GM10266 (cell line): ENCODE measurements around the gene ZMIZ1.

Experiments
- DNase-seq: peaks from one replicate; pipeline ENCODE4 v3.0.0; 2012; ENCODE audit errors: extremely low spot score
- TF ChIP-seq, protein P1 (sequence below): IDR thresholded peaks from 2 replicates; pipeline ENCODE4 v1.5.1; 2012; ENCODE audit warnings: mild to moderate bottlenecking, low read depth; ENCODE audit not compliant: control insufficient read depth, insufficient read depth; ENCODE audit errors: missing control alignments

Gene ZMIZ1

DNA sequence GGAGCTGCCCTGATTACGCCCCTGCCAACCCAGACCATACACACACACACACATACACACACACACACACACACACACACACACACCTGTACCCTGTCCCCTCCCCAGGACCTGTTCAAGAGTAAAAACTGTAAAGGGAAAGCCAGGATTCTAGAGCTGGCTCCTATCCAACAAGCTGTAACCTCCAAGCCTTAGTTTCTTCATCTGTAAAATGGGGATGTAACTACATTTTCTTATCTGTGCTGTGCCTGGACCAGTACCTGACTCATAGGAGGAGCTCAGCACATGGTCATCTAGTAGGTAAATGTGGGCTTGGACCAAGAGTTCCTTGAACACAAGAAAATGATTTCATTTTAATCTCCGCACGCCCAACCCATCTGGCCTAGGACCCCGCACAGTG, 128.8 kb downstream of the ZMIZ1 start:
- TF ChIP-seq, protein P1, sequence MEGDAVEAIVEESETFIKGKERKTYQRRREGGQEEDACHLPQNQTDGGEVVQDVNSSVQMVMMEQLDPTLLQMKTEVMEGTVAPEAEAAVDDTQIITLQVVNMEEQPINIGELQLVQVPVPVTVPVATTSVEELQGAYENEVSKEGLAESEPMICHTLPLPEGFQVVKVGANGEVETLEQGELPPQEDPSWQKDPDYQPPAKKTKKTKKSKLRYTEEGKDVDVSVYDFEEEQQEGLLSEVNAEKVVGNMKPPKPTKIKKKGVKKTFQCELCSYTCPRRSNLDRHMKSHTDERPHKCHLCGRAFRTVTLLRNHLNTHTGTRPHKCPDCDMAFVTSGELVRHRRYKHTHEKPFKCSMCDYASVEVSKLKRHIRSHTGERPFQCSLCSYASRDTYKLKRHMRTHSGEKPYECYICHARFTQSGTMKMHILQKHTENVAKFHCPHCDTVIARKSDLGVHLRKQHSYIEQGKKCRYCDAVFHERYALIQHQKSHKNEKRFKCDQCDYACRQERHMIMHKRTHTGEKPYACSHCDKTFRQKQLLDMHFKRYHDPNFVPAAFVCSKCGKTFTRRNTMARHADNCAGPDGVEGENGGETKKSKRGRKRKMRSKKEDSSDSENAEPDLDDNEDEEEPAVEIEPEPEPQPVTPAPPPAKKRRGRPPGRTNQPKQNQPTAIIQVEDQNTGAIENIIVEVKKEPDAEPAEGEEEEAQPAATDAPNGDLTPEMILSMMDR, result no peak
- no peak for DNase-seq

DNA sequence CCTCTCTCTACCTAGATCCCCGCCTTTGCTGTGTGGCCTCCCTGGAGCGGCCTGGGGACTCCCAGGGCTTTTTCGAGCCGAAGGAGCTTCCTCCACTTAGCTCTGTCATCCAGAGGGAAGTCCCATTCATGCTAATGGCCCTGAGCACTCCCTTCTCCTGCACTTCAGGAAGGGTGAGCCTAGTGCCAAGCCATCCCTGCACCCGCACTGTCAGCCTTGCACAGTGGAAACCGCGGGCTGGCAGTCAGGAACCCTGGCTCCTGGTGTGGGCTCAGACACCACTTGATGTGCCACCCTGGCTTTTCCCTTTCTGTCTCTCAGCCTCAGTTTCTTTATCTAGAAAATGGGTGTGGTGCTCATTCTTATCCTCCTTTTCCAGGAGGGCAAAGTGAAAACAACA, 131.6 kb downstream of the ZMIZ1 start:
- TF ChIP-seq, protein P1, result no peak
- DNase-seq, result no peak

DNA sequence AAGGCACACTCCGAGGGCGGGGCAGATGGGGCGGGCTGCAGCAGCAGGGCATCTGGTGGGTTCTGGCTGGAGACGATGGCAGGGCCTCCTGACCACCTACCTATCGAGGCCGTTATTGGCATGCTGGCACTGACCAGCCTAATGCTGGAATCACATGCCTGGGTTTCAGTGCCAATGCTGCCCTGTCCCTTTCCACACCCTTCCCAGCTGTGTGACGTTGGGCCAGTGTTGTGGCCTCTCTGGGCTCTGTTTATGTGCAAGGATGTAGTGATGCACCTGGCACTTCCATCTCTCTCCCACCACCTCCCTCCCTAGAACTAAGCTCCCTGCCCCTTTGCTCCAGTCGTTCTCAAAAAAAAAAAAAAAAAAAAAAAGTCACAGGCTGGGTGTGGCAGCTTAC, 132.9 kb downstream of the ZMIZ1 start:
- TF ChIP-seq, protein P1, result no peak
- no peak for DNase-seq

DNA sequence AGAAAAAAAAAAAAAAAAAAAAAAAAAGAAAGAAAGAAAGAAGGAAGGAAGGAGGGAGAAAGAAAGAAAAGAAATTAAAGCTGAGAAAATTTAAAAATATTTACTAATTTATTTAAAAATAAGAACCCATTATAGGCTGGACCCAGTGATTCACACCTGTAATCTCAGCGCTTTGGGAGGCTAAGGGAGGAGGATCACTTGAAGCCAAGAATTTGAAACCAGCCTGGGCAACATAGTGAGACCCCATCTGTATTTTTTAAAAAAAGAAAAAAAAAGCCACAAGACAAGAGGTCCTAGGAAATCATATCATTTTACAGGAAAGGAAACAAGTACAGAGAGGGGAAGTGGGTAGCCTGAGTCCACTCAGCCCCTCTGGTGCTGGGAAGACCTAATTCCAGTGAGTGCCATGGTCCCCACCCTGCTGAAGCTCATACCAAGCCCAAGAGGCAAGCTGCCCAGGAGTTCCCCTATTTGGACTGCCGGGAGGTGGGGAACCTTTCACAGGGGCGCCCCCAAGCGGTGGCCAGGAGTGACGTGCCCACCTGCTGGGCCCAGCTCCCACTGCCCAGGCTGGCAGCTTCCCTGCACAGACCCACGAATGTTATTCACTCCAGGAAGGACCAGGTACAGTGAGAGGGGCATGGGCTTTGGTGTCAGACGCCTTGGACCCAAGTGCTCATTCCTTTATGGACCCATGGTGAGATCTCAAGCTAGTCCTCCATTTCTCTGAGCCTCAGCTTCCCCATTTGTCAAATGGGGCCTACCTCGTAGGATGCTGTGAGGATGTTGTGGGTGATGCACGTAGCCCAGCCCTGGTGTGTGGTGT, 133.6 kb downstream of the ZMIZ1 start:
- peak; percentile 49 for DNase-seq
- TF ChIP-seq, protein P1, result peak; percentile 66

DNA sequence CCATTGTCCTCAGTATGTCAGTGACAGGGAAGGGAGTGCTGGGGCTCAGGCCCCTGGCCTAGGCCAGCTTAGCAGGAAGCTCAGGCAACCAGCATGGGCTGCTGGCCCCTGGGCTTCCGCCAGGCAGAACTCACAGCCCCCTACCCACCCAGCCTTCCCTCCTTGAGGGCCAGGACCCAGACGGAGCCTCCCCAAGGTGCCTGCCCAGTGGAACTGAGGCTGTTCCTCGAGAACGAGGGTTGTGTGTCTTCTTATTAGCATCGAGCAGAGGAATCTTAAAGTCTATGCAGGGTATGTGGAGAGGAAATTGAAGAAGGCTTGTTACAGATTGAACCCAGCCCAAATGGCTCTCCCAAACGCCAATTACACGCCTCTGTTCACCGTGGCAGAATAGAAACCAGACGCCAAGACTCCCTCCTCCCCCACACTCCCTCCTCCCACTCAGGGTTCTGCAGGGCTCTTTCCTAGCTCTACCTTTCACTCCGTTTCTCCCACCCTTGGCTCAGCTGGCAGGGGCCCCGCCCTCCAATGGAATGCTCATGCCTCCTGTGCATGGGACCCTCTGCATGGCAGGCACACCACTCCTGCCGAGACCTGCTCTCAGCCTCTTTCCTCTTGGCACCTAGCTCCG, 134.4 kb downstream of the ZMIZ1 start:
- no peak for DNase-seq
- TF ChIP-seq, protein P1, result no peak

DNA sequence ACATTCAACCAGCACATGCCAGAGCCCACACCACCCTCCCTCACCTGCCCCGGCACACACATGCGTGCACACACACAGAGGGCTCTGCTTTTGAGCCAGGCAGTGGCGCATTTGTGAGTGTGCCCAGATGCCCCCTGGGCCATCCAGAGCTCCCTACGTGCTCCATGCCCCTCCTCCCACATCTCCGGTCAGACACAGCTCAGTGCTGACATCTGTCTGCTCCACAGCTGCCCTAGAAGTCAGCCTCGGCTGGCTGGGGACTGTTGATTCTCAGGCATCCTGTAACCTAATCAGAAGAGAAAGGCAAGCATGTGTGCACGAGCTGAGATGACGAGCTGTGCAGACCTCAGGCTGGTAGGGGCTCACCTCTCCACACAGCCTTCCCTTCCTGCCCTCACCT, 135.1 kb downstream of the ZMIZ1 start:
- DNase-seq, result no peak
- TF ChIP-seq, protein P1, result no peak
